Calu3 (cell line): ENCODE data around the gene PAPSS1. TPM values are rescaled to one million over a fixed set of nuclear protein-coding genes. Genes with fewer than 3 reads are reported as not detected.

Experiments
- BruUV-seq: library from RNA; stranded (reverse); fragments of 400-500 nt; replicated peaks from 2 replicates; lab custom pipeline; 2021; lab: Mats Ljungman, UMichigan
- CTCF ChIA-PET: fragments of 300-600 bp; sonication (Branson Sonifier 250); formaldehyde crosslinking; loops from one replicate; lab custom pipeline; 2022; ENCODE audit warnings: antibody characterized with exemption; lab: Charles Lee
- DNase-seq: peaks from one replicate; pipeline ENCODE4 v3.0.0; 2022
- H3K27ac Mint-ChIP-seq: one replicate; pipeline ENCODE4 v1.8.0; 2022; ENCODE audit warnings: mixed read lengths; ENCODE audit not compliant: unreplicated experiment
- H3K27me3 Mint-ChIP-seq: one replicate; pipeline ENCODE4 v1.8.0; 2022; ENCODE audit warnings: mixed read lengths; ENCODE audit not compliant: unreplicated experiment
- H3K36me3 Mint-ChIP-seq: one replicate; pipeline ENCODE4 v1.8.0; 2022; ENCODE audit warnings: mild to moderate bottlenecking, moderate library complexity, mixed read lengths; ENCODE audit not compliant: insufficient read depth, unreplicated experiment
- H3K4me1 Mint-ChIP-seq: one replicate; pipeline ENCODE4 v1.8.0; 2022; ENCODE audit warnings: mild to moderate bottlenecking, low read depth, mixed read lengths; ENCODE audit not compliant: unreplicated experiment
- H3K4me3 Mint-ChIP-seq: one replicate; pipeline ENCODE4 v1.8.0; 2022; ENCODE audit warnings: mild to moderate bottlenecking, low read depth, moderate library complexity, mixed read lengths; ENCODE audit not compliant: unreplicated experiment
- H3K9me3 Mint-ChIP-seq: one replicate; pipeline ENCODE4 v1.8.0; 2022; ENCODE audit warnings: low read depth, mixed read lengths; ENCODE audit not compliant: unreplicated experiment
- CTCF ChIP-seq: fragments of 200-600 bp; IDR thresholded peaks from one replicate; pipeline ENCODE4 v1.8.0; 2022; ENCODE audit warnings: antibody characterized with exemption; ENCODE audit not compliant: unreplicated experiment
- intact Hi-C: fragments of 100-400 bp; cut with micrococcal nuclease; formaldehyde crosslinking; loops from one replicate; pipeline ENCODE4 v1.10.0; 2022; ENCODE audit not compliant: unreplicated experiment
- total RNA-seq: library from RNA; stranded (reverse); gene quantifications from 2 replicates; pipeline ENCODE4 v1.2.3, GENCODE V29; 2022

The PAPSS1 gene
- total RNA-seq, 1 experiment from 2014 or later: 41.6 TPM

DNA sequence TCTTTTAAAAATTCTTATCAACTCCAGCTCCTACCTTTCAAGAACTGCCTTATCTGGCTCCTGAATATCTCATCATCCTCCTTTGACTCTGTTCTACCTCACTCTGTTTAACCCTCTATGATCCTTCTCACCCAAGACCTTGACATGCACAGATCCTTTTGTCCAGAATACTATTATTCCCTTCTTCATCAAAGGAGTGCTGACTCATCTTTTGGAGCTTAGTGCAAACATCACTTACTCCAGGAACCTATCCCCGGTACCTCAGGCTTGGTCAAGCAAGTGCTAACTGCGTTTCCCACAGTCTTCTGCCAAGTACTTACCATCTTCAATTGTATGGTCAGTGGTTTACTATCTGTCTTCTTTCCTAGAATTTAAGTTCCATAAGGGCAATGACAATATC is 96.0 kb downstream of the PAPSS1 start:
- Mint-ChIP-seq H3K36me3 (no peaks in the 10 kb centered on the region), H3K4me3 (no peak overlapping the region), H3K27me3 (no peaks in the 10 kb centered on the region), H3K9me3 (peaks cover 5% of the 10 kb centered on the region), H3K27ac (no peak overlapping the region), H3K4me1 (no peaks in the 10 kb centered on the region)
- no peak for DNase-seq
- intact Hi-C loops: no loop called here
- TF ChIP-seq CTCF: no peak
- no TSS peak for BruUV-seq
- CTCF ChIA-PET: no interaction called here

GRCh38 chr4:107622006-107622405 is 98.0 kb downstream of the PAPSS1 start:
- Mint-ChIP-seq H3K36me3 (no peaks in the 10 kb centered on the region), H3K4me3 (no peak overlapping the region), H3K4me1 (peaks cover 17% of the 10 kb centered on the region), H3K27ac (no peak overlapping the region), H3K9me3 (peaks cover 5% of the 10 kb centered on the region), H3K27me3 (no peaks in the 10 kb centered on the region)
- intact Hi-C loops: no loop called here
- BruUV-seq: no TSS peak
- DNase-seq: no peak
- CTCF ChIA-PET: no interaction called here
- TF ChIP-seq CTCF: no peak

DNA sequence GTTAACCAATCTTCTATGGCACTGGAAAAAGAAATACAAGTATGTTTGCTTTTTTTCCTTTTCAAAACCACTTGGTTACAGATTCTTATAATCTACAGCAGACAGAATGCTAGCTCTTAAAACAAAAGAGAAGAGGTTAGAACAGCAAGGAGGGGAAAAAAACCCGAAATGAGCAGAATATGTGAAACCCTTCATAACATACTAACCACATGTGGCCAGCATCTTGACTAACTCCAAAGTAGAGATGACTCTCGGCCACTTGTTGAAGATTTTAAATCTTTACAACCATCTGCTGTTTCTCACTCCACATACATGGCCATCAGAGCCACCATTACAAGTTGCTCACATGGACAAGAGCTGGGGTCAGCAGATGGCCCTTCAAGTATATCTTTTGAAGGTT is 100.3 kb downstream of the PAPSS1 start:
- CTCF ChIA-PET: no interaction called here
- intact Hi-C loops: no loop called here
- Mint-ChIP-seq H3K9me3 (peaks cover 5% of the 10 kb centered on the region), H3K4me3 (no peak overlapping the region), H3K27me3 (no peaks in the 10 kb centered on the region), H3K36me3 (no peaks in the 10 kb centered on the region), H3K4me1 (peaks cover 35% of the 10 kb centered on the region), H3K27ac (no peak overlapping the region)
- no peak for DNase-seq
- TF ChIP-seq CTCF: no peak
- no TSS peak for BruUV-seq

DNA sequence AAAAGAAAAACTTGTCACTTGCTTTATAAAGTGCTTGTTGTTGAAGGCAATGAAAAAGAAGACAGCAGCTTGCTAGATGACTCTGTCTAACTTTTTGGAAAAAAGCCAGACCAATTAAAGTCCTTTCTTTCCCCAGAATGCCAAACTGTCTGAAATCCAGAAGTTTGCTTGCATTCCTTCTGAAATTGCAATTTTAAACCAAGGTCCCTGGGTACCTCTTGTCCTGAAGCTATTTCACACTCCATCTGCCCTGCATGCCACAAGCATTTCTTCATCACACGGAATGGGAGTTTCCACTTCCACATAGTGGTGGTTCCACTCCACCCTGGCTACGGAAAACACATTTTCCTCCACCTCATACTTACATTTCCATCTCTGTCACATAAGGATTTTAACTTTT is 101.0 kb downstream of the PAPSS1 start:
- no peaks in the 10 kb centered on the region for H3K36me3 Mint-ChIP-seq
- BruUV-seq: no TSS peak
- H3K4me3 Mint-ChIP-seq: no peak overlapping the region
- peaks cover 4% of the 10 kb centered on the region for H3K9me3 Mint-ChIP-seq
- intact Hi-C loops: no loop called here
- no peak for TF ChIP-seq CTCF
- peaks cover 36% of the 10 kb centered on the region for H3K4me1 Mint-ChIP-seq
- CTCF ChIA-PET: no interaction called here
- DNase-seq: no peak
- H3K27ac Mint-ChIP-seq: no peak overlapping the region
- no peaks in the 10 kb centered on the region for H3K27me3 Mint-ChIP-seq
